HepG2 (cell line): Measurements from ENCODE around the gene RARG.
A peak's percentile ranks its signal among the peaks of the same experiment; 100 is the strongest.

Experiments
- ONECUT2 ChIP-seq: sonication (generic); formaldehyde crosslinking; IDR thresholded peaks from 2 replicates; pipeline ENCODE4 v1.4.0; 2020; ENCODE audit warnings: missing genetic modification reagents
- TBL1XR1 ChIP-seq: fragments of 150-350 bp; IDR thresholded peaks from 2 replicates; pipeline ENCODE4 v1.6.1; 2014; ENCODE audit warnings: borderline replicate concordance, low read length; ENCODE audit not compliant: partially characterized antibody

DNA sequence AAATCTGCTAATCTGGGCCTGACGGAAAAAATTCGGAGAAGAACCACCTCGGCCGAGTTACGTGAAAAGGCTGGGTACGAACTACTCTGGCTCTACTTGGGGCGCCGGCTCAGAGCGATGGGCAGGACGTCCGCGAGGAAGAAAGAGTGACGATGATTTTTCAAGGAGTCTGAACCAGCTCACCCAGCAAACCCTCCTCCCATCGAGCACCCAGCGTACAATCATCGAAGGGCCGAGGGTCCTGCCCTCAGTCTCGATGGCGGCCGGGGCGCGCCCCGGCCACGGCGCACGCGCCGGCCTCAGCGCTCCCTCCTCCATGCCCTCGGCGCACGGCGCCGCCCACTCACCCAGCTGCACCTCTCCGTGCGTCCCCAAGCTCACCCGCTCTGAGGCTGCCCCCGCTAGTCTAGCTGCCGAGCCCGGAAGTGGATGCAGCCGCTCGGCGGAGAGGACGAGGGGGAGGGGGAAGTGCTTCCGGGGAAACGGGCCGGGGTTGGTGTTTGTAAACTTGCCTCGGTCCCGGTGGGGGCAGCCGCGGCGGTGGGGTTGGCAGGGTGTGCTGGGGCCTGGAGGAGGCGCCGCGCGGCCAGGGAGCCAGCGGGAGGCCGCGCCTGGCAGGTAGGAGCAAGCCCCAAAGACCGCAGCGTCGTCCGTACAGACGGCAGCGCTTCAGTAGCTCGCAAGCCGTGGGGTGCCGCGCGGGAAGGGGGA lies 51.6 kb downstream of the RARG start, which contains the start of the genes CSAD and ZNF740:
- TF ChIP-seq ONECUT2 (CRISPR knock-in tag) (no peak), TBL1XR1 (peak; percentile 82)
